Cardiac muscle cell (in vitro differentiated cells and primary cell): ENCODE data around the gene GJA9. TPM values are rescaled to one million over a fixed set of nuclear protein-coding genes. Genes with fewer than 3 reads are reported as not detected.
"Not testable (repeated sequence)": the region's sequence is repeated elsewhere in the genome, so short reads cannot be mapped to it uniquely, and the experiment has no call there.

Experiments
- DNase-seq, 2 donors: peaks; one replicate each; pipeline versions ENCODE4 v3.0.0 to v3.0.0-alpha.2; 2010 to 2017; ENCODE audit warnings: low read depth in 1 of 2, low spot score in 1 of 2
- H3K27ac ChIP-seq: fragments of 200-600 bp; sonication (generic); 2 replicates; pipeline ENCODE4 v1.5.1; 2016
- H3K27me3 ChIP-seq: fragments of 200-600 bp; sonication (generic); 2 replicates; pipeline ENCODE4 v1.6.0; 2016; ENCODE audit warnings: control low read depth
- H3K36me3 ChIP-seq: fragments of 200-600 bp; sonication (generic); 2 replicates; pipeline ENCODE4 v1.5.1; 2016; ENCODE audit warnings: control low read depth
- H3K4me1 ChIP-seq: fragments of 200-600 bp; sonication (generic); 2 replicates; pipeline ENCODE4 v1.8.1; 2017; ENCODE audit warnings: low read depth, mild to moderate bottlenecking, mixed run types
- H3K4me3 ChIP-seq: fragments of 200-600 bp; sonication (generic); 2 replicates; pipeline ENCODE4 v1.5.1; 2016; ENCODE audit warnings: mild to moderate bottlenecking
- H3K9me3 ChIP-seq: fragments of 200-600 bp; sonication (generic); 2 replicates; pipeline ENCODE4 v1.5.1; 2017; ENCODE audit warnings: low read depth, mild to moderate bottlenecking, control low read depth
- polyA plus RNA-seq: library from polyadenylated mRNA; unstranded; fragments of >200 nt; fragmentation: Nextera tagmentation; extraction: Ambion mirVana; gene quantifications from 2 replicates; pipeline ENCODE4 v1.2.1, GENCODE V29; 2016
- total RNA-seq: library from RNA; depleted of rRNA; stranded (reverse); fragments of >200 nt; gene quantifications from 2 replicates; pipeline ENCODE4 v1.2.3, GENCODE V29; 2016
- TF ChIP-seq, protein P1 (sequence below): IDR thresholded peaks from 2 replicates; pipeline ENCODE4 v1.5.1; 2012; ENCODE audit warnings: low read depth, mild to moderate bottlenecking, low read length

The GJA9 gene
- total and polyA plus RNA-seq, 2 experiments from 2014 or later, result not detected

DNA sequence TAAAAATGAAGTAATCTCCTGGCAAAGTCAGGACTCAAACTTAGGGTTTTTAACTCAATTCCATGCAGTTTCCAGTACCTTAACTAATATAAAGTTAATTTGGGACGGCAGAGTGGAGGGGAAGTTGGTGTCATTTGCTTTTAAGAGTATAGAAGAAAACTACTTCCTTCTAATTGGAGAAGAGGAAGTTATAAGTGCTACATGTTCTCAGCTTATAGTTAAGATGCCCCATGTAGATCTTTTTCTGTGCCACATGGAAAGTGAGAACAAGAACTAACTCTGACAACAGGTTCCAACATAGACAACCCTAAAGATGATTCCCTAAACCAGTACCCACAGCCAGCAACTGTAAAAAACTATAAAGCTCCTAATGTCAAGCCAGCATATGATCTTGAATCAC is 33.3 kb downstream of the GJA9 start:
- Histone ChIP-seq H3K27me3 (no peaks in the 10 kb centered on the region), H3K4me3 (no peak overlapping the region), H3K4me1 (no peaks in the 10 kb centered on the region), H3K9me3 (no peaks in the 10 kb centered on the region), H3K27ac (no peak overlapping the region), H3K36me3 (peaks cover 15% of the 10 kb centered on the region)
- DNase-seq, result no peak
- TF ChIP-seq, protein P1, sequence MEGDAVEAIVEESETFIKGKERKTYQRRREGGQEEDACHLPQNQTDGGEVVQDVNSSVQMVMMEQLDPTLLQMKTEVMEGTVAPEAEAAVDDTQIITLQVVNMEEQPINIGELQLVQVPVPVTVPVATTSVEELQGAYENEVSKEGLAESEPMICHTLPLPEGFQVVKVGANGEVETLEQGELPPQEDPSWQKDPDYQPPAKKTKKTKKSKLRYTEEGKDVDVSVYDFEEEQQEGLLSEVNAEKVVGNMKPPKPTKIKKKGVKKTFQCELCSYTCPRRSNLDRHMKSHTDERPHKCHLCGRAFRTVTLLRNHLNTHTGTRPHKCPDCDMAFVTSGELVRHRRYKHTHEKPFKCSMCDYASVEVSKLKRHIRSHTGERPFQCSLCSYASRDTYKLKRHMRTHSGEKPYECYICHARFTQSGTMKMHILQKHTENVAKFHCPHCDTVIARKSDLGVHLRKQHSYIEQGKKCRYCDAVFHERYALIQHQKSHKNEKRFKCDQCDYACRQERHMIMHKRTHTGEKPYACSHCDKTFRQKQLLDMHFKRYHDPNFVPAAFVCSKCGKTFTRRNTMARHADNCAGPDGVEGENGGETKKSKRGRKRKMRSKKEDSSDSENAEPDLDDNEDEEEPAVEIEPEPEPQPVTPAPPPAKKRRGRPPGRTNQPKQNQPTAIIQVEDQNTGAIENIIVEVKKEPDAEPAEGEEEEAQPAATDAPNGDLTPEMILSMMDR, result no peak

DNA sequence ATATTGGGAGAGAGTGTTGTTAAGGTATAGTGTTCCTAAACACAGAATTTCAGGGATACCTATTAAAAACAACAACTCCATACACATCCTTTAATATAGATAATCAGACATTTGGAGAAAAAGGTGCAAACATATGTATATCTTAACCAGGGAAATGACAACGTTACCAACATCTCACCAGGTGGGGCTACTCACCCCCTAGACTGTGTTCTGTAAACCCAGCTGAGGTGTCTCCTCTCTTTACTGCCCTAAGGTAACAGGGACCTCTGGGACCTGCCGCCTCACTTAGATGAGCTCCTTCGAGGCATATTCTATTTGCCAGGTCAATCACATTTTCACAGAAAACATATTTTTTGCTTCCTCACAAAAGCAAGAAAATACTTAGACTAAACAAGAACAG is 35.2 kb downstream of the GJA9 start:
- H3K36me3 ChIP-seq, result peaks cover 23% of the 10 kb centered on the region
- no peak overlapping the region for H3K27ac ChIP-seq

DNA sequence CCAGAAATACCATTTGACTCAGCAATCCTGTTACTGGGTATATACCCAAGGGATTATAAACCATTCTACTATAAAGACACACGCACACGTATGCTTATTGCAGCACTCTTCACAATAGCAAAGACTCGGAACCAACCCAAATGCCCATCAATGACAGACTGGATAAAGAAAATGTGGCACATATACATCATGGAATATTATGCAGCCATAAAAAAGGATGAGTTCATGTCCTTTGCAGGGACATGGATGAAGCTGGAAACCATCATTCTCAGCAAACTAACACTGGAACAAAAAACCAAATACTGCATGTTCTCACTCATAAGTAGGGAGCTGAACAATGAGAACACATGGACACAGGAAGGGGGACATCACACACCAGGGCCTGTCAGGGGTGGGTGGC is 36.3 kb downstream of the GJA9 start:
- H3K36me3 ChIP-seq, result peaks cover 20% of the 10 kb centered on the region
- H3K4me1 ChIP-seq, DNase-seq, H3K27ac ChIP-seq, H3K9me3 ChIP-seq, H3K4me3 ChIP-seq, H3K27me3 ChIP-seq: not testable (repeated sequence)

More for the DNA sequence above, 35.2 kb downstream of the GJA9 start:
- H3K4me1 ChIP-seq, result no peaks in the 10 kb centered on the region
- no peaks in the 10 kb centered on the region for H3K9me3 ChIP-seq
- H3K27me3 ChIP-seq, result no peaks in the 10 kb centered on the region
- DNase-seq, result no peak
- TF ChIP-seq, protein P1, result no peak
- H3K4me3 ChIP-seq, result no peak overlapping the region

GRCh38 chr1:38840281-38840680 is 41.1 kb downstream of the GJA9 start:
- no peaks in the 10 kb centered on the region for H3K4me1 ChIP-seq
- no peak overlapping the region for H3K4me3 ChIP-seq
- no peak for DNase-seq
- H3K27me3 ChIP-seq, result no peaks in the 10 kb centered on the region
- H3K36me3 ChIP-seq, result peaks cover 13% of the 10 kb centered on the region
- H3K27ac ChIP-seq, result no peak overlapping the region
- TF ChIP-seq, protein P1, result no peak
- H3K9me3 ChIP-seq, result no peaks in the 10 kb centered on the region

DNA sequence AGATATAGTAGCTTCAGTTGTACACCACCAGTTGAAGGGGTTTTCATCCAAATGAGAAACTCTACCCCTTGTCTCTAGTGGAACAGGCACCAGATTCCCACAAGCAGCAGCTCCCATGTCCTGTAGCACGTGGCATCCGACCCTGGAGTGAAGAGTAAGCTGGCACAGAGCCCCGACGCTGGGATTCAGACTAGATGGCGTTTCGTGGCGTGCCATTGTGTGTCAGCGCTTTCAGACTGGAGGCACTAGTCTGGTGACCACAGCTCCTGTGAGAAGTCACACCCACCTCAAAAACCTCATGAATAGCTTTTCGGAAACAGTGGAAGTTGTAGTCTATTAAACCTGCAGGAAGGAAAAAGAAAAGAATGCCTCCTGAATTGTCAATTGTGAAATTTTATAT is 42.0 kb downstream of the GJA9 start:
- Histone ChIP-seq H3K4me1 (no peaks in the 10 kb centered on the region), H3K4me3 (no peak overlapping the region), H3K36me3 (peaks cover 13% of the 10 kb centered on the region), H3K27me3 (no peaks in the 10 kb centered on the region), H3K27ac (no peak overlapping the region), H3K9me3 (no peaks in the 10 kb centered on the region)
- DNase-seq, result no peak
- TF ChIP-seq, protein P1, result no peak

DNA sequence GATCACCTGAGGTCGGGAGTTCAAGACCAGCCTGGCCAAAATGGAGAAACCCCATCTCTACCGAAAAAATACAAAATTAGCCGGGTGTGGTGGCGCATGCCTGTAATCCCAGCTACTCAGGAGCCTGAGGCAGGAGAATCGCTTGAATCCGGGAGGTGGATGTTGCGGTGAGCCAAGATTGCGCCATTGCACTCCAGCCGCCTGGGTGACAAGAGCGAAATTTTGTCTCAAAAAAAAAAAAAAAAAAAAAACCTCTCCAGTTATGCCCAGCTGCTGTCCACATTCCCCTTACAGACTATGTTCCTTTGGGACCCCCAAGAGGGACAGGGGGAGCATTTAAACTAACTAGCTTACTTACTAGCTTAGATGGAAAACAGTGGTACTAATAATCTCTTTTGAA is 45.1 kb downstream of the GJA9 start:
- not testable (repeated sequence) for H3K27me3 ChIP-seq, H3K4me1 ChIP-seq, H3K27ac ChIP-seq, H3K36me3 ChIP-seq, DNase-seq, H3K4me3 ChIP-seq, H3K9me3 ChIP-seq
